ENCODE data around the gene RNF149. TPM values are rescaled to one million over a fixed set of nuclear protein-coding genes. Genes with fewer than 3 reads are reported as not detected.
A peak's percentile ranks its signal among the peaks of the same experiment; 100 is the strongest.

RNF149 gene
- total RNA-seq, 6 experiments from 2014 or later = 24.6 to 33.4 (median 26.0) TPM

DNA sequence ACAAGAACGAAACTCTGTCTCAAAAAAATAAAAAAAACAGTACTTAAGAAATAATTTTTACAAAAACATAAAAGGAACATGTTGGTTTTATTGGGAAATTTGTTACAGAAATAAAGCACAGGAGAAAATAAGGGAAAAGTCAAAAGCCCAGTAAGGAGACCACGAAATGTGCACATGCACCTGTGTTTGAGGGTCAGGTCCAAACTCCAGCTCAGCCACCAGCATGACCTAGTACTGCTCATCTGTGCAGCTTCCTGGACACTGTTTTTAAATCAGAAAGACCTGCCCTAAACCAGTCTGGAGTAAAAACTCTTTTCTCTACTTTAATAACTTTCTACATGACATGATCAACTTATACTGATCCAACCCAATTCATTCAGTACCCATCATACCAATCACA, 21.2 kb downstream of the RNF149 start:
- TF ChIP-seq, protein P1, sequence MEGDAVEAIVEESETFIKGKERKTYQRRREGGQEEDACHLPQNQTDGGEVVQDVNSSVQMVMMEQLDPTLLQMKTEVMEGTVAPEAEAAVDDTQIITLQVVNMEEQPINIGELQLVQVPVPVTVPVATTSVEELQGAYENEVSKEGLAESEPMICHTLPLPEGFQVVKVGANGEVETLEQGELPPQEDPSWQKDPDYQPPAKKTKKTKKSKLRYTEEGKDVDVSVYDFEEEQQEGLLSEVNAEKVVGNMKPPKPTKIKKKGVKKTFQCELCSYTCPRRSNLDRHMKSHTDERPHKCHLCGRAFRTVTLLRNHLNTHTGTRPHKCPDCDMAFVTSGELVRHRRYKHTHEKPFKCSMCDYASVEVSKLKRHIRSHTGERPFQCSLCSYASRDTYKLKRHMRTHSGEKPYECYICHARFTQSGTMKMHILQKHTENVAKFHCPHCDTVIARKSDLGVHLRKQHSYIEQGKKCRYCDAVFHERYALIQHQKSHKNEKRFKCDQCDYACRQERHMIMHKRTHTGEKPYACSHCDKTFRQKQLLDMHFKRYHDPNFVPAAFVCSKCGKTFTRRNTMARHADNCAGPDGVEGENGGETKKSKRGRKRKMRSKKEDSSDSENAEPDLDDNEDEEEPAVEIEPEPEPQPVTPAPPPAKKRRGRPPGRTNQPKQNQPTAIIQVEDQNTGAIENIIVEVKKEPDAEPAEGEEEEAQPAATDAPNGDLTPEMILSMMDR (IDR thresholded peaks at IDR 0.05) = no peak
- no peaks in the 10 kb centered on the region; the same call in 1 of the 2 replicates for H3K27me3 Mint-ChIP-seq (ENCODE audit: insufficient read depth)
- H3K9me3 Mint-ChIP-seq = no peaks in the 10 kb centered on the region
- no peak for DNase-seq
- H3K36me3 Mint-ChIP-seq (ENCODE audit: low read depth) = peaks cover 20% of the 10 kb centered on the region
- no peak overlapping the region for H3K4me3 Mint-ChIP-seq
- no peak overlapping the region for H3K27ac Mint-ChIP-seq
- H3K4me1 Mint-ChIP-seq (ENCODE audit: low read depth) = no peaks in the 10 kb centered on the region

DNA sequence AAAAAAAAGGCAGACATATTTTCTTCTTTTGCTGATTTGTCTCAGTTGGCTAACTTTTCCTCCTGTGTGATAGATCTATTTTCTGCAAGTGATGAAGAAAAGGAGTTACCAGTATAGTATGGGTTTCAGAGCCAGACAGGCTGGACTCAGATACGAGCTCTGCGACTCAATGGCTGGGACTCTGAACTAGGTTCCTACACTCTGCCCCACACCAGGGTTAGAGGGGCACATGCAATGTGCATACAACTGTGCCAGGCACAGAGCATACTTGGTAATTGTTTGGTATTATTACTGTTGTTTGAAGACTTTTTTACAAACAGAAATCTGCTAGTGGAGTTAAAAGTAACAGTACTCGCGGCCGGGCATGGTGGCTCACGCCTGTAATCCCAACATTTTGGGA, 21.8 kb downstream of the RNF149 start:
- Mint-ChIP-seq H3K27ac (no peak overlapping the region), H3K4me1 (ENCODE audit: low read depth) (no peaks in the 10 kb centered on the region), H3K27me3 (ENCODE audit: insufficient read depth) (no peaks in the 10 kb centered on the region; the same call in 1 of the 2 replicates), H3K4me3 (no peak overlapping the region), H3K9me3 (no peaks in the 10 kb centered on the region), H3K36me3 (ENCODE audit: low read depth) (peaks cover 26% of the 10 kb centered on the region)
- no peak for DNase-seq
- TF ChIP-seq, protein P1 (IDR thresholded peaks at IDR 0.05) = no peak

DNA sequence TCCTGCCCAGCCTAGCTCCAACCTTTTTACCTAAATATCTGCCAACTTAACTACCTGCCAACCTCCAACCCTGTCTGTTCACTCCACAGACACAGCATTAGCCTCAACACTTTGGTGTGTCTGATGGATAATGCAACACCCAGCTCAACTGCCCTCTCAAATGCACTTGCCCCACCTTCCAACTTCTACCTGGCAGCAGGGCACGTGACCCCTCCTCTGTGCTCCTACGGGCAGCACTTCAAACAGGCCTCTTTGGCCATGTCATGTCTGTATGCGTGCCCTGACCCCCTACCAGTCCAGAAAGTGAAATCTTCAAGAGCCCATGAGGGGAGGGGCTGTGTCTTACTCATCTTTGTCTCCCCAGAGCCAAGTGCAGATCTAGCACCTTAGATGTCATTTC, 25.5 kb downstream of the RNF149 start:
- H3K4me3 Mint-ChIP-seq = no peak overlapping the region
- H3K27ac Mint-ChIP-seq = no peak overlapping the region; the same call in 1 of the 2 replicates
- H3K36me3 Mint-ChIP-seq (ENCODE audit: low read depth) = peaks cover 47% of the 10 kb centered on the region
- no peaks in the 10 kb centered on the region for H3K9me3 Mint-ChIP-seq
- no peak for DNase-seq
- H3K27me3 Mint-ChIP-seq (ENCODE audit: insufficient read depth) = no peaks in the 10 kb centered on the region; the same call in 1 of the 2 replicates
- H3K4me1 Mint-ChIP-seq (ENCODE audit: low read depth) = no peaks in the 10 kb centered on the region
- TF ChIP-seq, protein P1 (IDR thresholded peaks at IDR 0.05) = no peak

DNA sequence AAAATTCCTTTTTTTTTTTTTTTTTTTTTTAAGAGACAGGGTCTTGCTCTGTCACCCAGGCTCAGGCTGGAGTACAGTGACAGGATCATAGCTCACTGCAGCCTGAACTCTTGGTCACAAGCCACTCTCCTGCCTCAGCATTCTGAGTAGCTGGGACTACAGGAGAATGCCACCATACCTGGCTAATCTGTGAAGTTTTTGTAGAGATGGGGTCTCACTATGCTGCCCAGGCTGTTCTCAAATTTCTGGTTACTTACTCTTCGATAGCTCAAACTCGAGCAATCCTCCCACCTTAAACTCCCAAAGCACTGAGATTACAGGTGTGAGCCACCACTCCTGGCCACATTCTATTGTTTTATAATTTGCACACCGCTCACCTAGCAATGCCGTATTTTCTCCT, 27.0 kb downstream of the RNF149 start:
- TF ChIP-seq, protein P1 (IDR thresholded peaks at IDR 0.05) = no peak
- Mint-ChIP-seq H3K9me3 (no peaks in the 10 kb centered on the region), H3K27me3 (ENCODE audit: insufficient read depth) (no peaks in the 10 kb centered on the region; the same call in 1 of the 2 replicates), H3K27ac (no peak overlapping the region), H3K36me3 (ENCODE audit: low read depth) (peaks cover 52% of the 10 kb centered on the region), H3K4me3 (no peak overlapping the region), H3K4me1 (ENCODE audit: low read depth) (no peaks in the 10 kb centered on the region)
- no peak for DNase-seq

DNA sequence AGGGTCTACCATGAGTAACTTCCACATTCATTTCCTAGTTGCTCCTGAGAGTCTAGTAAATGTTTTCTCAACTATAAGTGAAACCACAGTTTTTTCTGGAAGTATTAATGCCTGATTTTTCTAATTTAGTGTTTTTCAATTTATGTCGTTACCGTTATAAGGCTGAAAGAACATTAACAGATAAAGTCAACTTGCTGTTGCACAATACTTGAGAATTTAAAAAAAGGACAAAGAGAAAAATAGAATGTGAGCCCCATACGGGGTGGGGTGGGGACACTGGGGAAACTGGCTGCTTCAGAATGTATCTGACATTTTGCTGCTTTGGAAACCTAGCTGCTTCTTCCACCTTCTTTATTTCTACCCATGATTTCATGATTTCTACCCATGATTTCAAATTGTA, 29.6 kb downstream of the RNF149 start:
- Mint-ChIP-seq H3K9me3 (no peaks in the 10 kb centered on the region), H3K4me1 (ENCODE audit: low read depth) (no peaks in the 10 kb centered on the region), H3K27me3 (ENCODE audit: insufficient read depth) (no peaks in the 10 kb centered on the region), H3K27ac (no peak overlapping the region), H3K4me3 (no peak overlapping the region), H3K36me3 (ENCODE audit: low read depth) (peaks cover 45% of the 10 kb centered on the region)
- no peak for DNase-seq
- TF ChIP-seq, protein P1 (IDR thresholded peaks at IDR 0.05) = no peak

DNA sequence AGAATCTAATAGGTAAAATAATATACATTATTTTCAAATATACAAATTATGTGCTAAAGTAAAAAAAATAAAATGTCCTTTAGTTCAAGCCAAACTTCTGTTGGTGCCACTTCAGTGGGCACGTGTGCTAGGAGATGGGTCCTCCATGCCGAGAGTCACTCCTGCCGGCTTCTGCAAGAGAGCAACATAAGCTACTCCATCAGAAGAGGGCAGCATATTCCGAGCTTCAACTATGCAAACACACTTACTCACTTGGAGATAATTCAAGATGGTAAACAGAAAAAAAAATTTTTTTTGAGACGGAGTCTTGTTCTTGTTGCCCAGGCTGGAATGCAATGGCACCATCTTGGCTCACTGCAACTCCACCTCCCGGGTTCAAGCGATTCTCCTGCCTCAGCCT, 31.4 kb downstream of the RNF149 start:
- Mint-ChIP-seq H3K27me3 (ENCODE audit: insufficient read depth) (no peaks in the 10 kb centered on the region), H3K9me3 (no peaks in the 10 kb centered on the region), H3K4me3 (no peak overlapping the region), H3K27ac (no peak overlapping the region), H3K36me3 (ENCODE audit: low read depth) (peaks cover 42% of the 10 kb centered on the region), H3K4me1 (ENCODE audit: low read depth) (no peaks in the 10 kb centered on the region)
- TF ChIP-seq, protein P1 (IDR thresholded peaks at IDR 0.05) = peak; percentile 36; the same call in 1 of the 2 replicates
- peak; percentile 9 for DNase-seq

All from HFFc6 (cell line).